ENCODE data around the gene NHSL1.

The NHSL1 gene

GRCh38 chr6:138393871-138394783, 105.2 kb downstream of the NHSL1 start:
- in situ Hi-C loops (cut with HindIII; ENCODE audit: low pct_unique_long_range_greater_than_20kb, low sequenced_read_pairs) = no loop called here
- DNase-seq (ENCODE audit: low read depth in 1 of 2, low spot score in 1 of 2) = no peak
- no peak for TF ChIP-seq JUND (IDR thresholded peaks at IDR 0.05; ENCODE audit: low read depth)

GRCh38 chr6:138389551-138389950, 109.7 kb downstream of the NHSL1 start:
- TF ChIP-seq JUND (IDR thresholded peaks at IDR 0.05; ENCODE audit: low read depth) = no peak
- in situ Hi-C loops (cut with HindIII; ENCODE audit: low pct_unique_long_range_greater_than_20kb, low sequenced_read_pairs) = no loop called here
- DNase-seq (ENCODE audit: low read depth in 1 of 2, low spot score in 1 of 2) = no peak

GRCh38 chr6:138387577-138388368, 111.5 kb downstream of the NHSL1 start:
- in situ Hi-C loops (cut with HindIII; ENCODE audit: low pct_unique_long_range_greater_than_20kb, low sequenced_read_pairs) = no loop called here
- peak; percentile 31 to 93 for DNase-seq (ENCODE audit: low read depth in 1 of 2, low spot score in 1 of 2)
- TF ChIP-seq JUND (IDR thresholded peaks at IDR 0.05; ENCODE audit: low read depth) = peak; percentile 63

- no peak for TF ChIP-seq JUND (IDR thresholded peaks at IDR 0.05; ENCODE audit: low read depth)
- no peak for DNase-seq (ENCODE audit: low read depth in 1 of 2, low spot score in 1 of 2)
- in situ Hi-C loops (cut with HindIII; ENCODE audit: low pct_unique_long_range_greater_than_20kb, low sequenced_read_pairs) = no loop called here
Observed at GRCh38 chr6:138386897-138387296, 112.4 kb downstream of the NHSL1 start.

- in situ Hi-C loops (cut with HindIII; ENCODE audit: low pct_unique_long_range_greater_than_20kb, low sequenced_read_pairs) = no loop called here
- DNase-seq (ENCODE audit: low read depth in 1 of 2, low spot score in 1 of 2) = no peak
- TF ChIP-seq JUND (IDR thresholded peaks at IDR 0.05; ENCODE audit: low read depth) = no peak
Observed at GRCh38 chr6:138383776-138384175, 115.5 kb downstream of the NHSL1 start.

- TF ChIP-seq JUND (IDR thresholded peaks at IDR 0.05; ENCODE audit: low read depth) = no peak
- DNase-seq (ENCODE audit: low read depth in 1 of 2, low spot score in 1 of 2) = peak in 1 of 2 experiments; percentile 28
- in situ Hi-C loops (cut with HindIII; ENCODE audit: low pct_unique_long_range_greater_than_20kb, low sequenced_read_pairs) = no loop called here
Observed at GRCh38 chr6:138382498-138383265, 116.6 kb downstream of the NHSL1 start.

GRCh38 chr6:138378463-138378862, 120.8 kb downstream of the NHSL1 start:
- in situ Hi-C loops (cut with HindIII; ENCODE audit: low pct_unique_long_range_greater_than_20kb, low sequenced_read_pairs) = no loop called here
- TF ChIP-seq JUND (IDR thresholded peaks at IDR 0.05; ENCODE audit: low read depth) = no peak
- no peak for DNase-seq (ENCODE audit: low read depth in 1 of 2, low spot score in 1 of 2)

- no peak for TF ChIP-seq JUND (IDR thresholded peaks at IDR 0.05; ENCODE audit: low read depth)
- in situ Hi-C loops (cut with HindIII; ENCODE audit: low pct_unique_long_range_greater_than_20kb, low sequenced_read_pairs) = no loop called here
- DNase-seq (ENCODE audit: low read depth in 1 of 2, low spot score in 1 of 2) = no peak
Observed at GRCh38 chr6:138377844-138378243, 121.5 kb downstream of the NHSL1 start, which contains the start of gene SMIM28. Gene SMIM28, plus strand, starts transcription at chr6:138377905. Its CDS starts 168 bp downstream, at chr6:138378073.

- in situ Hi-C loops (cut with HindIII; ENCODE audit: low pct_unique_long_range_greater_than_20kb, low sequenced_read_pairs) = no loop called here
- TF ChIP-seq JUND (IDR thresholded peaks at IDR 0.05; ENCODE audit: low read depth) = no peak
- DNase-seq (ENCODE audit: low read depth in 1 of 2, low spot score in 1 of 2) = no peak
Observed at GRCh38 chr6:138377042-138377441, 122.3 kb downstream of the NHSL1 start.

- in situ Hi-C loops (cut with HindIII; ENCODE audit: low pct_unique_long_range_greater_than_20kb, low sequenced_read_pairs) = no loop called here
Observed at GRCh38 chr6:138374815-138375214, 124.5 kb downstream of the NHSL1 start.

GRCh38 chr6:138374230-138374629, 125.1 kb downstream of the NHSL1 start:
- in situ Hi-C loops (cut with HindIII; ENCODE audit: low pct_unique_long_range_greater_than_20kb, low sequenced_read_pairs) = no loop called here
- no peak for TF ChIP-seq JUND (IDR thresholded peaks at IDR 0.05; ENCODE audit: low read depth)
- DNase-seq (ENCODE audit: low read depth in 1 of 2, low spot score in 1 of 2) = no peak

More at GRCh38 chr6:138374815-138375214, 124.5 kb downstream of the NHSL1 start:
- no peak for TF ChIP-seq JUND (IDR thresholded peaks at IDR 0.05; ENCODE audit: low read depth)
- DNase-seq (ENCODE audit: low read depth in 1 of 2, low spot score in 1 of 2) = no peak

Data from T47D (cell line).